K562 (cell line): Measurements from ENCODE around the gene TMF1. TPM values are rescaled to one million over a fixed set of nuclear protein-coding genes. Genes with fewer than 3 reads are reported as not detected.

Experiments used
- ASH1L ChIP-seq: fragments of 450-650 bp; IDR thresholded peaks from 2 replicates; pipeline ENCODE4 v1.6.1; 2018; ENCODE audit warnings: borderline replicate concordance, mild to moderate bottlenecking, low read depth; ENCODE audit not compliant: partially characterized antibody
- CCNT2 ChIP-seq: IDR thresholded peaks from 2 replicates; pipeline ENCODE4 v1.6.1; 2011; ENCODE audit warnings: borderline replicate concordance, low read depth, mild to moderate bottlenecking, moderate library complexity, mixed read lengths, low read length; ENCODE audit not compliant: insufficient read length; ENCODE audit errors: extremely low read depth
- CHCHD3 ChIP-seq: fragments of 250-450 bp; sonication (Bioruptor Pico); IDR thresholded peaks from 2 replicates; pipeline ENCODE4 v2.1.2; 2022; ENCODE audit warnings: mild to moderate bottlenecking
- ETV1 ChIP-seq: fragments of 450-650 bp; conservative IDR thresholded peaks from 2 replicates; pipeline ENCODE4 v1.6.1; 2016; ENCODE audit warnings: missing genetic modification characterization, control low read depth, low read depth, missing compliant biosample characterization
- GTF2B ChIP-seq: IDR thresholded peaks from 2 replicates; pipeline ENCODE4 v1.6.1; 2011; ENCODE audit not compliant: insufficient read length; ENCODE audit errors: extremely low read depth
- HIVEP1 ChIP-seq: fragments of 250-450 bp; sonication (Bioruptor Pico); IDR thresholded peaks from 2 replicates; pipeline ENCODE4 v1.4.0; 2020; ENCODE audit warnings: mild to moderate bottlenecking
- HMGXB4 ChIP-seq: sonication (generic); formaldehyde crosslinking; IDR thresholded peaks from 2 replicates; pipeline ENCODE4 v1.8.1; 2023; ENCODE audit warnings: mild to moderate bottlenecking, missing genetic modification reagents
- IFI16 ChIP-seq: fragments of 250-450 bp; sonication (Bioruptor Pico); IDR thresholded peaks from 2 replicates; pipeline ENCODE4 v2.1.2; 2022; ENCODE audit warnings: mild to moderate bottlenecking, inconsistent platforms
- MCM5 ChIP-seq: fragments of 450-650 bp; IDR thresholded peaks from 2 replicates; pipeline ENCODE4 v1.6.1; 2016; ENCODE audit warnings: low read depth
- MXI1 ChIP-seq: IDR thresholded peaks from 2 replicates; pipeline ENCODE4 v1.6.1; 2011; ENCODE audit warnings: low read depth, mild to moderate bottlenecking, improper control_type of control experiment, low read length
- NR2F6 ChIP-seq: fragments of 450-650 bp; formaldehyde crosslinking; IDR thresholded peaks from 2 replicates; pipeline ENCODE4 v1.4.0; 2020; ENCODE audit warnings: mild to moderate bottlenecking
- PHB ChIP-seq: fragments of 250-450 bp; sonication (Bioruptor Pico); IDR thresholded peaks from 2 replicates; pipeline ENCODE4 v1.5.0; 2021
- PTBP1 ChIP-seq: fragments of 200-400 bp; formaldehyde crosslinking; IDR thresholded peaks from 2 replicates; pipeline ENCODE4 v1.6.1; 2017; ENCODE audit warnings: low read depth, low read length
- SFPQ ChIP-seq: fragments of 200-400 bp; formaldehyde crosslinking; IDR thresholded peaks from 2 replicates; pipeline ENCODE4 v1.6.1; 2017; ENCODE audit warnings: mild to moderate bottlenecking, low read depth, low read length, moderate library complexity
- SMARCB1 ChIP-seq: IDR thresholded peaks from 2 replicates; pipeline ENCODE4 v1.6.1; 2011; ENCODE audit warnings: improper control_type of control experiment, low read depth; ENCODE audit not compliant: insufficient read length
- SRSF9 ChIP-seq: fragments of 200-400 bp; formaldehyde crosslinking; IDR thresholded peaks from 2 replicates; pipeline ENCODE4 v1.6.1; 2017; ENCODE audit warnings: low read depth, low read length, borderline replicate concordance
- TCF7L2 ChIP-seq: fragments of 150-350 bp; IDR thresholded peaks from 2 replicates; pipeline ENCODE4 v1.6.1; 2016; ENCODE audit warnings: low read depth, mild to moderate bottlenecking, low read length, moderate library complexity
- U2AF1 ChIP-seq: fragments of 200-400 bp; formaldehyde crosslinking; optimal IDR thresholded peaks from 2 replicates; pipeline ENCODE3; 2017; ENCODE audit warnings: mild to moderate bottlenecking, low read depth, low read length, moderate library complexity
- U2AF2 ChIP-seq: fragments of 200-400 bp; formaldehyde crosslinking; optimal IDR thresholded peaks from 2 replicates; pipeline ENCODE3; 2017; ENCODE audit warnings: low read depth, mild to moderate bottlenecking, low read length
- ZBTB7A ChIP-seq: IDR thresholded peaks from 2 replicates; pipeline ENCODE4 v1.6.1; 2011; ENCODE audit warnings: low read depth, mild to moderate bottlenecking, low read length, moderate library complexity, borderline replicate concordance; ENCODE audit not compliant: control insufficient read depth
- ZFP36 ChIP-seq: fragments of 150-350 bp; IDR thresholded peaks from 2 replicates; pipeline ENCODE4 v1.6.1; 2018; ENCODE audit warnings: low read length, low read depth; ENCODE audit not compliant: partially characterized antibody
- ZFX ChIP-seq: sonication (generic); formaldehyde crosslinking; IDR thresholded peaks from 2 replicates; pipeline ENCODE4 v1.8.0; 2022; ENCODE audit warnings: mild to moderate bottlenecking, missing genetic modification reagents, moderate library complexity
- ZNF134 ChIP-seq: fragments of 250-450 bp; sonication (Bioruptor Pico); conservative IDR thresholded peaks from 2 replicates; pipeline ENCODE4 v1.4.0; 2020
- ZNF143 ChIP-seq: sonication (generic); formaldehyde crosslinking; IDR thresholded peaks from 2 replicates; pipeline ENCODE4 v1.9.0; 2022; ENCODE audit warnings: mild to moderate bottlenecking, missing genetic modification reagents
- ZNF778 ChIP-seq: fragments of 450-650 bp; formaldehyde crosslinking; IDR thresholded peaks from 2 replicates; pipeline ENCODE4 v1.4.0; 2020; ENCODE audit warnings: mild to moderate bottlenecking, moderate library complexity
- polyA plus RNA-seq, 8 experiments: library from polyadenylated mRNA; depleted of rRNA in 4 of 8; stranded (reverse) in 5 of 8; unstranded in 3 of 8; fragments of >200 nt; fragmentation: Nextera tagmentation in 2 of 8; fragmentation: Illumina TruSeq in 1 of 8; extraction: Ambion mirVana in 2 of 8; extraction: Trizol in 1 of 8; gene quantifications; 2 replicates each; pipeline versions ENCODE4 v1.2.1 to v1.2.3, GENCODE V29; 2011 to 2014; ENCODE audit warnings: inconsistent platforms in 1 of 8, missing spikeins in 1 of 8
- total RNA-seq, 7 experiments: library from RNA; depleted of rRNA in 6 of 7; stranded (reverse); fragments of >200 nt in 6 of 7; fragmentation: Illumina TruSeq in 2 of 7; extraction: Trizol in 2 of 7; gene quantifications; 2 replicates each; pipeline versions ENCODE4 v1.2.1 to v1.2.3, GENCODE V29; 2011 to 2021; ENCODE audit warnings: low replicate concordance in 1 of 7

TMF1 gene
- total and polyA plus RNA-seq, 9 of the 15 experiments (the other 6 are each of a cell fraction or from before 2014, with no cell fraction given), result 3.1 to 13.9 (median 10.3) TPM

DNA sequence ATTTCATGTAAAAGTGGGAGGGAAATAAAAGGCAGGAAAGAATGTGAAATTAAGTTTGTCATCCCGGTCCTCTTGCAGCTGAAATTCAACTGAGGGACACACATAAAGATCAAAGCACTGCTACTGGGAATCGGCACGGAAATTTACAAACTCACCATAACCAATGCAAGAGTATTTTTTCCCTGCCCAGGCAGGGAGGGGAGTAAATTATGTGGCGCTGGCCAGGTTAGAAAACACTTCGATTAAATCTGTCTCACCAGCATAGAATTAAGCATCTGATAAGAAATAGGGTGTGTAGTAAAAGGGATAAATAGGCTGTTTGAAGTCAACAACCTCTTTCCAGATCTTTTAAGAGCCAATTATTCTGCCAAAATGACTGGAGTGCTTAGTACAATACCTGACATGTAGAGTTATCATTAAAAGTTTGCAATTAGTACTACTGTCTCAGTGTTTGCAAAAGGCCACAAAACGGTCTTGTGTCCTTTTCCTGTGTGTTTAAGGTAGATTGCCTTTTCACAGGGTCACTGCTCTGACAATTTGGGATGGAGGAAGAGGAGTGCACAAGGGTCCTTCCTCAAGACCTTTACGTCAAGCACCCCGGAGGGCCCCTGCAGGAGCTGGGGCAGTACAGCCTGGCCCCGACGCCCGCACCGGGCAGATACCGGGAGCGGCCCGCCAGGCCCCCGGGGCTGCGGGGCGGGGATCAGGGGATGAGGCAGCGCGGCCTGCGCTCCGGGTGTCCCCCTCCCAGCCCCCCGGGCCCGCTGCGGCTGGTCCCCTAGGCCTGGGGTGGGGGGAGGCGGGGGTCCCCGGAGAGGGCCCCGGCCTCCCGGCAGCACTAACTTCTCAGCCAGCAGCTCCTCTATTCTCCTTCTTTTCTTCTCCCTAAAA is 27.4 kb upstream of the TMF1 start (continued):
- TF ChIP-seq MXI1, result no peak
- TF ChIP-seq ZFP36, result no peak
- no peak for TF ChIP-seq PTBP1
- no peak for TF ChIP-seq IFI16 (CRISPR knock-in tag)
- TF ChIP-seq ZBTB7A, result peak; percentile 44; the same call in 1 of the 2 replicates
- no peak for TF ChIP-seq U2AF1
- no peak for TF ChIP-seq CHCHD3 (CRISPR knock-in tag)
- TF ChIP-seq ETV1 (tag), result no peak
- TF ChIP-seq PHB (CRISPR knock-in tag), result no peak
- TF ChIP-seq CCNT2, result no peak
- no peak for TF ChIP-seq ZNF143 (CRISPR knock-in tag)
- no peak for TF ChIP-seq NR2F6
- TF ChIP-seq SMARCB1, result no peak
- TF ChIP-seq SRSF9, result no peak
- no peak for TF ChIP-seq MCM5
- no peak for TF ChIP-seq ZNF134 (CRISPR knock-in tag)
- no peak for TF ChIP-seq SFPQ
- TF ChIP-seq GTF2B, result peak; percentile 81
- TF ChIP-seq HIVEP1 (CRISPR knock-in tag), result no peak
- no peak for TF ChIP-seq TCF7L2
- no peak for TF ChIP-seq ZNF778 (CRISPR knock-in tag)
- peak; percentile 64 for TF ChIP-seq ZFX (CRISPR knock-in tag)
- no peak for TF ChIP-seq HMGXB4 (CRISPR knock-in tag)
- no peak for TF ChIP-seq ASH1L
- no peak for TF ChIP-seq U2AF2
